Stimulated activated CD4-positive, alpha-beta T cell treated with anti-CD3 and anti-CD28 coated beads, Interleukin-15, amount 100 ng/mL, for 24 hours (primary cell): Measurements from ENCODE around the gene VCAN.
"Not testable (repeated sequence)": the region's sequence is repeated elsewhere in the genome, so short reads cannot be mapped to it uniquely, and the experiment has no call there.

Source experiments
- DNase-seq: peaks from one replicate; pipeline ENCODE4 v3.0.0-alpha.2; 2020

VCAN gene

DNA sequence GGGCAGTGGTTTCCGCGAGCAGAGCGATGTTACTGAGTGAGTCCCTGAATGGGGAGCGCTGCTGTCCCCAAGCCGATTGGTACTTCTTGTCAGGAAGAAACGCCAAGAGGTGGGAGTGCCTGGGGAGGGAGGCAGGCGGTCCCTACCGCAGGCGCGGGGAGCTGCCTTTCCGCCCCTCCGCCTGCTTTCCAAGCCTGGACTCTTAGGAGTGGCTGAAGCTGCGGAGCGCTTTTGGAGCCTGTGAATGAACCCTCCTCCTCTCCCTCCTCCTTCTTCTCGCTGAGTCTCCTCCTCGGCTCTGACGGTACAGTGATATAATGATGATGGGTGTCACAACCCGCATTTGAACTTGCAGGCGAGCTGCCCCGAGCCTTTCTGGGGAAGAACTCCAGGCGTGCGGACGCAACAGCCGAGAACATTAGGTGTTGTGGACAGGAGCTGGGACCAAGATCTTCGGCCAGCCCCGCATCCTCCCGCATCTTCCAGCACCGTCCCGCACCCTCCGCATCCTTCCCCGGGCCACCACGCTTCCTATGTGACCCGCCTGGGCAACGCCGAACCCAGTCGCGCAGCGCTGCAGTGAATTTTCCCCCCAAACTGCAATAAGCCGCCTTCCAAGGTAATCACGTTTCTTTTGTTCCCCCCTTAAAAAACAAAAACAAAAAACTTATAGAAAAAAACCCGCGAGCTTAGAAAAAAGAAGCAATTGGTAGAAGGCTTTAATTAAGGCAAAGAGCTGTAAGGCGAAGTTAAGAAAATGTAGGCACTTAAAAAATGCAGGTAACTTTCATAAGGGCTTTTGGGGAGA, at the start of gene VCAN:
Gene VCAN (plus strand): TSS at position 340 of the 808 bp plus-strand sequence. CDS start 11,775 bp downstream, outside the sequence.
- DNase-seq: peak; percentile 8

DNA sequence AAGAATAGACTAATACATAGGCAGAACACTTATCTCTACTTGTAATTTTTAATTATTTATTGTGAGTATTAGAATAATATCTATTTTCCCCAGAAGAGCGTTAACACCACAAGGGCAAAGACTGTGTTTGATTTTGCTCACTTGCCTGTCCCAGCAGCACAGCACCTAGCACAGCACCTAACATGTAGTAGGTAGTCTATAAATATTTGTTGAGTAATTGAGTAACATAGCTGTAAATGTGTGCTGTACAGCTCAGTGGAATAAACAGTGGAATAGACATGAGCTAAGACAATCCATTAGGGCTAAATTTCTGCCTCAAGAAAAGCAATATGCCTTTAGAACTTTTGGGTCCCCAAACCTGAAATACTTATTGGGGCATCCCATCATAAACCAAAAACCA, 49.3 kb upstream of the VCAN start:
- DNase-seq: no peak

DNA sequence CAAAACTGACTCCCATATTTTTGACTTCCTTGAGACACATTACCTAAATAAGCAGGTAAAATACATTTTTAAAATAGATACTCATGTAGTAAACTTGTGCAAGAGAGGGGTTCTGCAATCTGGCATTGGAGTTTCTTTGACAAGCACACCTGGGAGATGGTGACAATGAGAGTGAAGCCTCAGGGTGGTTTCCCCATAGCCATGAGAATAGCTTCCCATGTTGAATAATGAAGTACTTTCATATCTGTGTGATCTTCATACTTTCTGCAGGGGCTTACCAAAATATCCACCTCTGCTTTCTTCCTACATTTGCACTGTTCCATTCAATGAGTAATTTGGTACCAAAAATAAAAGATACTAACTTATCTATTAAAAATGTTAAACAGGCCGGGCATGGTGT, 44.7 kb upstream of the VCAN start:
- DNase-seq: no peak

DNA sequence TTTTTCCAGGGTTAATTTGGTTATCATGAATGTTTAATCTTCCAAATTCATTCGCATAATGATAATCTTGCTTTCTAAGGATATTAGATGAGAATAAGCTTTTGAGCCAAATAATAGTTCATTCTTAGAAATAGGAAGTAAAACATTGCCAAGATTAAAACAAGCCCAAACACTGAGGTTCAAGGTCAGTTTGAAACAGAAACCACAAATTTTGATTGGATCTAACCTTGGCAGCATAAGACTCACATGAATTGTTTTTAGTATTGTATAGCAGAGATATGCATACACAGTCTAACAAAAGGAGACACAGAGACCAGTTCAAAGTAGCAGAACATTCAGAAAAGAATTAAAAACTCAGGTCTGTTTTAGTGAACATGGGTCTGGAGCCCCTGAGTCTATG, 43.4 kb upstream of the VCAN start:
- DNase-seq: no peak

DNA sequence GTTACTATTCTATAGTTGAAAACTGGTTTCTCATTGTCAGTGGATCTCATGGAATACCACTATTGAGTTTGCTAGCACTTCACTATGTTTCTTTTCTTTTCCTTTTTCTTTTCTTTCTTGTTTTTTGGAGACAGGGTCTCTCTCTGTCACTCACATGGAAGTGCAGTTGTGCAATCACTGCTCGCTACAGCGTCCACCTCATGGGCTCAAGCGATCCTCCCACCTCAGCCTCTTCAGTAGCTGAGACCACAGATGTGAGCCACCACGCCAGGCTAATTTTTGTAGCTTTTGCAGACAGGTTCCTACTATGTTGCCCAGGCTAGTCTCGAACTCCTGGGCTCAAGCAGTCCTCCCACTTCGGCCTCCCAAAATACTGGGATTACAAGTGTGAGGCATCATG, 42.7 kb upstream of the VCAN start:
- DNase-seq: no peak

DNA sequence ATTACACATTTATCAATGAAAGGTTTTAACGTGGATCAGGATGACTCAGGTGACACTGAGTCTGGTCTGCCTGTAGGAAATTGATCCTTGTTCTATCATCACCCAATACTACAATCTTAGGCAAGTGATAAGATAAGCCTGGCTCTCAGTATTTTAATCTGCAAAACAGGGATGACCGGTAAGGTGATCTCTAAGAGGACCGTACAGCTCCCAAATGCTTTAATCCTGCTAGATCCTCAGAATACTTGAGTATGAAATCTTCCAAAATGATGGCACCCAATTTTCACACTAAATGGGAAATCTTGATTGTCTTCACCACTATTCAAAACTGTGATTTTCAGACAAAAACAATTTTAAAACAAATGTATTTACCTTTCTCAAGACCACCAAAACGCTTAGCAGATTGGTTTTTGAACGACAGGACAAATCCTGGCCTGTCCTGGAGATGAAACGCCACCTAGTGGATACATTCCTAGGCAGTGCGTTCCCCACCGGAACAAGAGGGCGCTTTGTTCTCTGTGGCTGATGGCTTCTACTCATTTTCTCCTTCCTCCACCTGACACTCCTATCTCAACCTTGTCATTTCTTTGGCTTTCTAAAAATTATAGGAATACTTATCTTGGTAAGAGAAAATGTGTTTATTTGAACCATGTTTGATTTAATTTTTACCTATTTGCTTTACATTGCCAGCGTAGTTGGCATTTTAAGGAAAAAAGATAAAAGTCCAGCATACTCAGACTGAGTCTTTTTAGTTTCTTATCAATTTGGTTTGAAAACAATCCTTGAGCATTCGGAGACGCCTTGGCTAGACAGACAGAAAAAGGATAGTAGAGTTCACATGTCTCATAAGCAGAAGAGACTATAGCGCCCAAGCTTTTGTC, 41.2 kb upstream of the VCAN start:
- peak; percentile 62 for DNase-seq

DNA sequence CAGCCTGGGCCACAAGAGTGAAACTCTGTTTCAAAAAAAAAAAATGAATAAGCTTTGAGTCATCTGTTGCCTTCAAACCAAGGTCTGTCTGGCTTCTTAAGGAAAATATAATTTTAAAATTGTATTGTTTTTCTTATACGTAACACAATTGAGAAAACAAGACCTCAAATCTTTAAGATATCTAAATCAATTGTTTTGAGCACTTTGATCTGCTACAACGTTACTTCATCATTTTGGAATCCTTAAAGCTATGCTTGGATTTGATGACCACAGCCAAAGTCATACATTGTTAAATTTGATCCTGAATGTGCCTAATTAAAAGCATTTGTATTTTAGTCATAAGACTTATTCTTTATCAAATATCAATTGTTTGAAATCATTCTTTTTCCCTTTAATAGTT, 37.7 kb upstream of the VCAN start:
- DNase-seq: no peak

DNA sequence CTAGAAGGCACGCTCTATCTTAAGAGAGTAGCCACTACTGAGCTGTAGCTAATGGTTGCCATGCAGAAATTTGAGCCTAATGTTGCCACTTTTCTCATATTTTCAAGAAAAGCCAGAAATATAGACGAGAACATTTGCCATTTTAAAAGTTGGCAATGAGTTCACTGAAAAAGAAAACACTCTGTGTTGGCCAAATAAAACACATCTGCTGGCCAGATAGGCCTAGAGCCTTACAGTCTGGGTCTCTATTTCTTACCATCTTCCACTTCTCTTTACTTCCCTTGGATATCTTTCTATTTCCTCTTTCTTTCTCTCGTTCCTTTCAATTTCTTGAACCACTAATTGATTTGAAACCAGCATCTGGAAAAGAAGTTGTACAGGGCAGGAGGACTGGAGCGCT, 36.6 kb upstream of the VCAN start:
- no peak for DNase-seq

DNA sequence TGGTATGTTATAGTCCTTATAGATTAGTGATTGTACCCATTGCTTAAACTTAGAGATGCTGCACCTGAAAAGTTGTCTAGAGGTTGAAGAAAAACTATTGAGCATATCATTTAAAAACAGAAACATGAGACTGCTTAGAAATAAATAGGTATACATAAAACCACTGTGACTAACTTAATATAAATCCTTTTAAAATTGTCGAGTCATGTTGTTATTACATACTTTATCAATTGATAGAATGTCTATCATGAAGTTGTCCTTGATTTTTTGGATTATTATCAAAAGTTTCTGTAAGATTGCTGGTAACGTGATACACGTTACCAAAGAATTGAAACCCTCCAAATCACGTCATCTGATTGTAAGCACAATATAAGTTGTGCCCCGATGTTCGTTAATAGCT, 35.3 kb upstream of the VCAN start:
- no peak for DNase-seq

DNA sequence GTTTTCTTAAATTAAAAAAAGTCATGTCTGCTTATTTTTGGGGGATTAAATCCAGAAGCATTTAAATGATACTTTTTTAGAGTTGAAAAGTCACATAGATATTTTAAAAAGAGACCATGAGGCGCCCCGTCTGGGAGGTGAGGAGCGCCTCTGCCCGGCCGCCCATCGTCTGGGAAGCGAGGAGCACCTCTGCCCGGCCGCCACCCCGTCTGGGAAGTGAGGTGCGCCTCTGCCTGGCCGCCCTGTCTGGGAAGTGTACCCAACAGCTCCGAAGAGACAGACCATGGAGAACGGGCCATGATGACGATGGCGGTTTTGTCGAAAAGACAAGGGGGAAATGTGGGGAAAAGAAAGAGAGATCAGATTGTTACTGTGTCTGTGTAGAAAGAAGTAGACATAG, 33.8 kb upstream of the VCAN start:
- DNase-seq: not testable (repeated sequence)

DNA sequence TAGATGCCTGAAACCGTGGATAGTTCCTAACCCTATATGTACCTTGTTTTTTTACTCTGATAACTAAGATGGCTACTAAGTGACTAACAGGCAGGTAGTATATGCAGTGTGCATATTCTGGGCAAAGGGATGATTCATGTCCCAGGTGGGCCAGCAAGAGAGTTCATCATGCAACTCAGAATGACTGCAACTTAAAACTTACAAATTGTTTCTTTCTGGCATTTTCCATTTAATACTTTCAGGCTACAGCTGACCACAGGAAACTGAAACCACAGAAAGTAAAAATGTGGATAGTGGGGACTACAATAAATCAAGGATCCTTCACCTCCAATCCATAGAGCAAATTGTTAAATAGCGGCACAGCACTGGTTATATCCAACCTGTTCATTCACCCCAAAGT, 30.7 kb upstream of the VCAN start:
- no peak for DNase-seq

DNA sequence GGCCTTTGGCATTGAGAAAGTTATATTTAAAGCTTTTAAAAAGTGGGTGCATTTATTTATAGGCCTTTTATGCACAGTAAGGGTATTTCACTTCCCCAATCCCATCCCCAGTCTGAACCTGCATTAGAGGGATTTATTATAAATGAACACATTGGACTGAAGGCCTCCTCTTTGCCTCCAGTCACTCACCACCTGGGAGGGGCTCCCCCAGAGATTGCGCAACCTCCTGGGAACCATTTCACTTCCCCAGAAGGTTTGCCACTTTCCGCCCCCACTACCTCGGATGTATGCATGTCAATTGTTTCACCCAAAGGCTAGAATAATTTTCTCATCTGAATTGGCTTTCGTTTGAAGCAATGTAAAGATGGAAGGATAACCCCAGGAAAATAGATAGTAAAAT, 29.8 kb upstream of the VCAN start:
- DNase-seq: peak; percentile 5

DNA sequence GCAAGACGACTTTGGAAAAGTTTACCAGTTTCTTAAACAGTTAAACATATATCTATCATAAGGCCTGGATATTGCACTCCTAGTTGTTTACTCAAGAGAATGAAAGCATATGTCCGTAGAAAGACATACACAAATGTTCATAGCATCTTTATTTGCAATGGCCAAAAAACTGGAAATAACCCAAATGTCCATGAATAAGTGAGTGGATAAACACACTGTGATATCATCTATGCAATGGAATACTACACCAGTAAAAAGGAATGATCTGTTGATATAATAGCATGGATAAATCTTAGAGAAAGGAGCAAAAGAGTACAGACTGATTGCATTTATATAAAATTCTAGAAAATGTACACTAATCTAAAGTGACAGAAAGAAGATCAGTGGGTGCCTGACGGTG, 28.0 kb upstream of the VCAN start:
- DNase-seq: no peak

DNA sequence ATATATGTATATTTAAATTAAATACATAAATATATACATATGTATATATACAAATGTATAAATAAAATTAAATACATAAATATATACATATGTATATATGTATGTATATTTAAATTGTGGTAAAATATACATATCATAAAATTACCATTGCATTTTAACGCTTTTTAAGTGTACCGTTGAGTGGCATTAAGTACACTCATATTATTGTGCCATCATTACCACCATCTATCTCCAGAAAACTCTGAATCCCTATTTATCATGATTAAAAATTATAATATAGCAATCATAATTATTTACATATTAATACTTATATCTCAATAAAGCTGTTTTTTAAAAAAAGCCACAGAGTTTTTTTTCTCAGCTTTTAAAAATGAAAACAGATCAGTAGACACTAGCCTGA, 27.1 kb upstream of the VCAN start:
- no peak for DNase-seq

DNA sequence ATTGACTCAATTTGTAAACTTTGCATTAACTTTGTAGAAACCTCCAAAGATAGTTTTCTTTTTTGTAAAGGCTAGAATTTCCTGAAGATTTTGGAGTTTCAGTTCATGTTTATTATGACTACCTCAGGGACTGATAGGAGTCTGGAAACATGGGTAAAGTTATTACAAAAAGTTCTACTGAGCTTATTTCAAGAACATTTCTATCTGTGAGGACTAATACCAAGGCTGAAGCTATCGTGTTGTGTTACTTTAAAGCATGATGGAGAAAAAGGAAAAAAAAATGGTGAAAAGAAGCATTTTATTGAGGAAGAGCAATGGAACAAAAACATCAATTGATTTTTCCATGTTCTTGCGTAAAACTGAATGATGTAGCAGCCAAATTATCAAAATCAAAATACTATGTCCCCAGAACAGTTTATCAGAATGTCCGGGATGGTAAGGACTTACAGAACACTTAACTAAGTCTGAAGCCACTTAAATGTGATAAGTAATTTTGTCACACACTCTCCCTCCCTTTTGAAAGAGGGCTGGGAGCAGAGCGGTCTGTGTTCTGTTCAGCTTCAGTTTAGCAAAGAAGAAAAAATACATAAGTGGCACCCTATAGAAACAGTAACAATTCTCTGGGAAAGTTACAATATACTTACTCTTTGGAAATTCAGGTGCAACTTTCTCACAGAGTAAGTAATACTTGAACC, 25.1 kb upstream of the VCAN start:
- no peak for DNase-seq

DNA sequence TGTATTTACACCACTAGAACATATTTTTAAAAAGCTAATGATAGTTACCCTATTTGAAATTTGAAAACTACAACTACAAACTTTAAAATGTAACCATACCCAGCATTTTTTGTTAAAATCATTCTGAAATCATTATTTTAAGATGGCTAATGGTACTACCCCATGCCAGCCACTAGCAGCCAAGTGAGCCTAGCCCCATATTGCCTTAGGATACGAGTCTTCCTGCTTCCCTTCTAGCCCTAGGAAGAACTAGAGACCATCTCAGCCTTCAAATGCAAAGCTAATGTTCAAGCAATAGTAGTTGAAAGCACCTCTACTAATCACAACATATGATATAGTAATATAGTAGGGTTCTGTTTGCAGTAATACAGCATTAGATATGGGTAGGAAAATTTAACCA, 24.0 kb upstream of the VCAN start:
- no peak for DNase-seq

DNA sequence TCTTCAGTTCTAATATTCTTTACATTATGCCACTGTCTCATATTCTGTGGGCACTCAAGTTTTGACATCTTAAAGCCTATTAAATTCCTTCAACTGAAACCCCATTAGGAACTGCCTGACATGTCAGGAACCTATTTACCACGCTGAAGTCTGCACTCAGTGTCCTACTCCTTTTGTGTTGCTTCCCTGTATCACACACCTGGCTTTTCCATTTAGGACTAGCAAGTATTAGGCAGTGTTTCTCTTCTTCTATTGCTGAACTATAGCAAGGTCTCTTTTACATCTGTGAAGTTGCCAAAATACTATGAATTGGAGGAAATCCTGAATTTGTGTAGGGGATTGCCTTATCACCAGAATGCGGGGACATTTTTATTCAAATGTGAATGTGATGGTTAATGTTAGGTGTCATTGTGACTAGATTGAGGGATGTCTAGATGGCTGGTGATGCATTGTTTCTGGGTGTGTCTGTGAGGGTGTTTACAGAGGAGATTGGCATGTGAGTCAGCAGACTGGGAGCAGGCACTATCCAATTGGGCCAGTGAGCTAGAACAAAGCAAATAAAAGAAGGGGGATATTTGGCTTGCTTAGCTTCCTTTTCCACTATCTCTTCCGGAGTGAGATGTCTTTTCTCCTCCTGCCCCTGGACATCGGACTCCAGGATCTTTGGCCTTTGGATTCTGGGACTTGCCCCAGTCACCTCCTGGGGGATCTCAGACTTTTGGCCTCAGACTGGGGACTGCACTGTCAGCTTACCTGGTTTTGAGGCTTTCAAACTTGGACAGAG, 21.2 kb upstream of the VCAN start:
- no peak for DNase-seq

DNA sequence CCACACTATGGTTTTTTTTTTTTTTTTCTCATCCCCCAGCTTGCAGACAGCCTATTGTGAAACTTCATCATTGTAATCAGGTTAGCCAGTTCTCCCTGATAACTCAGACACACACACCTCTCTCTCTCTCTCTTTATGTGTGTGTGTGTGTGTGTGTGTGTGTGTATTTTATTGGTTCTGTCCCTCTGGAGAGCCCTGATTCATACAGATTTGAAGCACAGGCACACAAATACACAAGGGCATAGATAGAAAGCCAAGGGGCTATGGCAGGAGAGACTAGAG, 20.6 kb upstream of the VCAN start:
- DNase-seq: no peak

DNA sequence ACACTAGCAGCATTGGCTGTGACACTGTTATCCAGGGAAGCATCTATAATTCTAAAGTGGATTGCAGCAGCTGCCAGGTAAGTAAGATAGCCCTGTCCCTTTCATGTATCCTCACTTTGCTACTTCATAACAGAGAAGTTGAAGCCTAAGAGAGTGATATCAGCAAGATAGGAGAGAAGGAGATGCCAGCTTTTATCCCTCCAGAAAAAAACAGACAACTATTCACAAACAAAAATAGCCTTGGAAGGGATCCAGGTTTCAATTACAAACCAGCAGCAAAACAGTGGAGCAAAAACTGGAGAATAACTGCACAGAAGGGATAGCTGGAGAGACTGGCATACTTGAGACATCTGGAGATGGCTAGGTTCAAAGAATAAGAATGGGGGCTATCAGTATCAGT, 19.6 kb upstream of the VCAN start:
- no peak for DNase-seq

DNA sequence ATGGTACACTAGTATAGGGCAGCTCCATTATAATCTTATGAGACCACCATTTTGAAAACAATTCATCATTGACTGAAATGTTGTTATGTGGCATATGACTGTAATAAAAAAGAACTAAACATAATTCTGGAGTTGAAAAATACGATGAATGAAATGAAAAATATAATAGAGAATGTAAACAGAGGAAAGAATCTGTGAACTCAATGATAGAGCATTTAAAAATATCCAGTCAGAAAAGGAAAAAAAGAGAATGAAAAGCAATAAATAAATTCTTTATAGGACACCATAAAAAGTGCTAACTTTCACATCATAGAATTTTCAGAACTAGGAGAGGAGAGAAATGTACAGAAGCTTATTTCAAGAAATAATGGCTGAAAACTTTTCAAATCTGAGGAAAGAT, 17.6 kb upstream of the VCAN start:
- DNase-seq: no peak

DNA sequence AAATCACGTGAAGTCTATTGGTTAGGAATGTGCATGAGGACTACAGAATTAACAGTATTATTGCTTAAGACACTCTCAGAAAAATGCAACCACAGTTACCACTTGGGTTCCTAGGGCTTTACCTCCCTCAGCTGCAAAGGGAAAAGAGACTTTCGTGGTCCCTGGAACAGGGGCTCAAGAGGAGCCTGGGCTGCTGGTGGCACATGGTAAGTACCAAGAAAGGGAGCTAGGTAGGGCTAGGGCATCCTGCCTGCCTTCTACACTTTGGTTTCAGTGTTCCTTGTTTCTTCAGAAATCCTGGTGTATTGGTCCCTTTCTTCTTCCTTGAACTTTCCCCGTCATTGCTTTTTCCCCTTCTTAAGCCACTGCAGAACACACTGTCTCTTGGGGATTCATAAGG, 7.3 kb upstream of the VCAN start:
- no peak for DNase-seq

DNA sequence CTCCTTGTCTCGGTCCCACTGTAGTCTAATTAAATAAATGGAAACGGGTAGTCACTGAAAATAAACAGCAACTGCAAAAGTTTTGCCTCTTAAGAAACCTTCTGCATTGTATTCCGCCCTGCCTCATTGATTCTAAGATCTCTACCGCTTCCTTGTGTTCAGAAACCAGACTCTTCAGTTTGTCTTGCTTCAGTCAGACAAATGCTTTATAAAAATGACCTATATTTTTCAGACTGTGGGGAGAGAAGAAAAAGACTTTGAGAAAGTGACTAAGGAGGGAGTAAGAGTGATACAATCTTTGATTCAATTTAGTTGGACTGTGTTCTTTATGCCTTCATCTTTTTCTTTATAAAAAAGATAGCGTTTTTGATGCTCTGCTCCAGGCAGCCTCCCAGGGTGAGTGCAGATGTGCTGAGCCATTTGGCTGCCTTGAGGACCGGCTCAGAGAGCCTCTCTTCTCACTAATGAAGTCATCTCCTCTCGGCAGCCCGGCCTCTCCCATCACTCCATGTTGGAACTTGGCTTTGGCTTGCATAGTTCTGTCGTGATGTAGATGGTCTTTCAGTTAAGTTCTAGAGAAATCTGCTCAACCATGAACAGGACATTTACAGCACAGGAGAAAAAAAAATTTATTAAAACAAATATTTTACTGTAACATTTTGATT, 4.0 kb upstream of the VCAN start:
- no peak for DNase-seq

DNA sequence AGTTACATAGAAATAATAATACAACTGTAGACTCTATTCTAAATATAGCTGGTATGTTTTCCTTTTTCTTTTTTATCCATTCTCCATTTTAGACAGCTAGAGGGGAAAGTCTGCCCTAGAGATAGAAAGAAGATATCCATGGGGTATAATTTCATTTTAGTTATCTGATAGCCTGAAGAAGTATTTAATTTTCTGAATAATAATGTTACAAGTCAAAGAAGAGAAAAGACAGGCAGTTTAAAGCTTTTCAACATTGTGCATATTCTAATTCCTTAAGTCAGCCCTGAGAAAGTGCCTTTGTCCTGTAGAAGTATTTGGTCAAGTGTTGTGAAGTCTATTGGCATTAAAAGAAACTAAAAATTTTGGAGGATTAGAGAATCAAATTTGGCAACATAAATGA, 2.5 kb upstream of the VCAN start:
- no peak for DNase-seq
